ENCODE data around the gene SPOP.

- TF ChIP-seq CTCF (IDR thresholded peaks at IDR 0.05) (no peak), POLR2A (IDR thresholded peaks at IDR 0.05) (no peak)
Observed at GRCh38 chr17:49670002-49670401, 7.9 kb downstream of the SPOP start.
